Natural killer cell (primary cell): ENCODE data around the gene DIAPH3. TPM values are rescaled to one million over a fixed set of nuclear protein-coding genes. Genes with fewer than 3 reads are reported as not detected.

Experiments used
- ATAC-seq, 3 donors: fragments of 150-1000 bp in 2 of 3; fragments of 200-7000 bp in 1 of 3; cut with Tn5 transposase; 1 replicate in 1 of 3; 2 replicates in 2 of 3; pipeline ENCODE4 v1.10.0; 2021; ENCODE audit warnings: mild to moderate bottlenecking in 2 of 3, moderate library complexity in 2 of 3
- DNase-seq, 2 donors: peaks; one replicate each; pipeline versions ENCODE4 v3.0.0 to v3.0.0-alpha.2; 2013 to 2021; ENCODE audit warnings: mixed read lengths in 1 of 2
- H3K27ac ChIP-seq: one replicate; pipeline ENCODE4 v1.5.1; 2013; ENCODE audit warnings: mild to moderate bottlenecking, low read length
- H3K27me3 ChIP-seq: one replicate; pipeline ENCODE4 v1.6.1; 2013; ENCODE audit warnings: low read length; ENCODE audit not compliant: control insufficient read depth, insufficient read depth
- H3K36me3 ChIP-seq: one replicate; pipeline ENCODE4 v1.6.1; 2013; ENCODE audit warnings: low read length; ENCODE audit not compliant: control insufficient read depth, insufficient read depth
- H3K4me1 ChIP-seq: one replicate; pipeline ENCODE4 v1.6.1; 2013; ENCODE audit warnings: low read length; ENCODE audit not compliant: control insufficient read depth, insufficient read depth
- H3K4me3 ChIP-seq: one replicate; pipeline ENCODE4 v1.5.1; 2013; ENCODE audit warnings: low read length
- H3K9me3 ChIP-seq: one replicate; pipeline ENCODE4 v1.6.1; 2013; ENCODE audit warnings: low read length; ENCODE audit not compliant: control insufficient read depth, insufficient read depth
- H3K27ac Mint-ChIP-seq, 2 donors: one replicate each; pipeline ENCODE4 v1.8.0; 2022; ENCODE audit warnings: mild to moderate bottlenecking in 2 of 2, mixed read lengths in 2 of 2, moderate library complexity in 1 of 2
- H3K27me3 Mint-ChIP-seq, 2 donors: one replicate each; pipeline ENCODE4 v1.8.0; 2022; ENCODE audit warnings: low read depth in 2 of 2, mixed read lengths in 2 of 2
- H3K36me3 Mint-ChIP-seq: one replicate; pipeline ENCODE4 v1.8.0; 2022; ENCODE audit warnings: mixed read lengths
- H3K4me1 Mint-ChIP-seq, 2 donors: one replicate each; pipeline ENCODE4 v1.8.0; 2022; ENCODE audit warnings: mixed read lengths in 2 of 2
- H3K4me3 Mint-ChIP-seq: one replicate; pipeline ENCODE4 v1.8.0; 2022; ENCODE audit warnings: mild to moderate bottlenecking, moderate library complexity, mixed read lengths
- H3K9me3 Mint-ChIP-seq, 2 donors: one replicate each; pipeline ENCODE4 v1.8.0; 2022; ENCODE audit warnings: mixed read lengths in 2 of 2
- CTCF ChIP-seq: fragments of 200-600 bp; IDR thresholded peaks from one replicate; pipeline ENCODE4 v1.8.0; 2022; ENCODE audit warnings: antibody characterized with exemption
- WGBS: methylation state at CpG from one replicate; pipeline ENCODE4 v1.1.7; 2013; ENCODE audit warnings: missing lambda C conversion rate; ENCODE audit not compliant: insufficient coverage; 5-methylcytosine and 5-hydroxymethylcytosine counted together
- intact Hi-C: fragments of 100-400 bp; cut with micrococcal nuclease; formaldehyde crosslinking; loops from one replicate; pipeline ENCODE4 v1.14.2; 2022
- total RNA-seq, 4 donors: library from RNA; stranded (reverse); fragments of 120-200 nt in 1 of 4; gene quantifications; one replicate each; pipeline versions ENCODE4 v1.2.3 to v1.2.4, GENCODE V29; 2013 to 2022

The DIAPH3 gene
- total RNA-seq, 3 donors from 2014 or later (not counting 1 experiment from before 2014, with no cell fraction given): 0.54 to 1.0 (median 0.98) TPM

- Mint-ChIP-seq H3K36me3 (no peaks in the 10 kb centered on the region), H3K4me3 (no peak overlapping the region), H3K27ac (no peak overlapping the region), H3K9me3 (no peaks in the 10 kb centered on the region), H3K27me3 (no peaks in the 10 kb centered on the region), H3K4me1 (no peaks in the 10 kb centered on the region)
- Histone ChIP-seq H3K9me3 (no peaks in the 10 kb centered on the region), H3K27ac (no peak overlapping the region), H3K4me3 (no peak overlapping the region), H3K36me3 (no peaks in the 10 kb centered on the region), H3K27me3 (no peaks in the 10 kb centered on the region), H3K4me1 (no peaks in the 10 kb centered on the region)
- ATAC-seq (no peak), DNase-seq (no peak)
- 96% methylated on average over 1 of the region's 1 CpG for WGBS
- TF ChIP-seq CTCF: no peak
- intact Hi-C loops: no loop called here
Measured at GRCh38 chr13:60035874-60036273, 127.9 kb downstream of the DIAPH3 start.

- WGBS: 94% methylated on average over 1 of the region's 1 CpG
- intact Hi-C loops: no loop called here
- no peak for ATAC-seq
- no peaks in the 10 kb centered on the region for H3K36me3 ChIP-seq
- no peaks in the 10 kb centered on the region for H3K27me3 ChIP-seq
- Mint-ChIP-seq H3K27me3 (no peaks in the 10 kb centered on the region), H3K9me3 (no peaks in the 10 kb centered on the region), H3K4me3 (no peak overlapping the region), H3K4me1 (no peaks in the 10 kb centered on the region), H3K27ac (no peak overlapping the region), H3K36me3 (no peaks in the 10 kb centered on the region)
- no peak for DNase-seq
- H3K9me3 ChIP-seq: no peaks in the 10 kb centered on the region
- H3K4me3 ChIP-seq: no peak overlapping the region
- no peak for TF ChIP-seq CTCF
- no peak overlapping the region for H3K27ac ChIP-seq
- no peaks in the 10 kb centered on the region for H3K4me1 ChIP-seq
Measured at GRCh38 chr13:60032851-60033250, 130.9 kb downstream of the DIAPH3 start.

GRCh38 chr13:60028021-60028420 lies 135.7 kb downstream of the DIAPH3 start:
- Mint-ChIP-seq H3K36me3 (no peaks in the 10 kb centered on the region), H3K9me3 (peaks cover 2 to 5% of the 10 kb centered on the region in 2 donors), H3K27me3 (no peaks in the 10 kb centered on the region), H3K4me1 (no peaks in the 10 kb centered on the region), H3K27ac (no peak overlapping the region), H3K4me3 (no peak overlapping the region)
- WGBS: 91% methylated on average over 3 of the region's 3 CpGs
- DNase-seq: no peak
- intact Hi-C loops: no loop called here
- H3K27ac ChIP-seq: no peak overlapping the region
- no peaks in the 10 kb centered on the region for H3K4me1 ChIP-seq
- H3K4me3 ChIP-seq: no peak overlapping the region
- ATAC-seq: no peak
- H3K27me3 ChIP-seq: no peaks in the 10 kb centered on the region
- TF ChIP-seq CTCF: no peak
- no peaks in the 10 kb centered on the region for H3K9me3 ChIP-seq
- H3K36me3 ChIP-seq: no peaks in the 10 kb centered on the region

- Mint-ChIP-seq H3K4me1 (no peaks in the 10 kb centered on the region), H3K4me3 (no peak overlapping the region), H3K27me3 (no peaks in the 10 kb centered on the region), H3K27ac (no peak overlapping the region), H3K36me3 (no peaks in the 10 kb centered on the region), H3K9me3 (peaks cover 2 to 5% of the 10 kb centered on the region in 2 donors)
- 93% methylated on average over 3 of the region's 3 CpGs for WGBS
- Histone ChIP-seq H3K4me3 (no peak overlapping the region), H3K36me3 (no peaks in the 10 kb centered on the region), H3K9me3 (no peaks in the 10 kb centered on the region), H3K4me1 (no peaks in the 10 kb centered on the region), H3K27ac (no peak overlapping the region), H3K27me3 (no peaks in the 10 kb centered on the region)
- DNase-seq (no peak), ATAC-seq (no peak)
- intact Hi-C loops: no loop called here
- no peak for TF ChIP-seq CTCF
Measured at GRCh38 chr13:60026286-60026685, 137.4 kb downstream of the DIAPH3 start.
